Neural progenitor cell (in vitro differentiated cells): ENCODE measurements around the gene GALK2.

Experiments
- CTCF ChIP-seq: fragments of 200-600 bp; sonication (generic); IDR thresholded peaks from 2 replicates; pipeline ENCODE4 v1.5.1; 2017; ENCODE audit warnings: antibody characterized with exemption, mild to moderate bottlenecking
- EZH2phosphoT487 ChIP-seq: fragments of 200-600 bp; sonication (generic); IDR thresholded peaks from 2 replicates; pipeline ENCODE4 v1.6.1; 2017; ENCODE audit warnings: antibody characterized with exemption

GRCh38 chr15:49154359-49154758 is 15.7 kb upstream of the GALK2 start:
- TF ChIP-seq CTCF = no peak
- no peak for TF ChIP-seq EZH2phosphoT487
